Activated naive CD4-positive, alpha-beta T cell treated with anti-CD3 and anti-CD28 coated beads, Interleukin-2, amount 50 U/mL, for 24 hours (primary cell): ENCODE data around the gene CBL.

Experiments
- H3K27ac Mint-ChIP-seq: one replicate; pipeline ENCODE4 v1.8.0; 2021; ENCODE audit warnings: mild to moderate bottlenecking, mixed read lengths
- H3K27me3 Mint-ChIP-seq: one replicate; pipeline ENCODE4 v1.8.0; 2021; ENCODE audit warnings: mixed read lengths
- H3K36me3 Mint-ChIP-seq: one replicate; pipeline ENCODE4 v1.8.0; 2021; ENCODE audit warnings: mixed read lengths
- H3K4me1 Mint-ChIP-seq: one replicate; pipeline ENCODE4 v1.8.0; 2021; ENCODE audit warnings: mixed read lengths
- H3K4me3 Mint-ChIP-seq: one replicate; pipeline ENCODE4 v1.8.0; 2021; ENCODE audit warnings: mild to moderate bottlenecking, mixed read lengths
- H3K9me3 Mint-ChIP-seq: one replicate; pipeline ENCODE4 v1.8.0; 2021; ENCODE audit warnings: mixed read lengths

The CBL gene

DNA sequence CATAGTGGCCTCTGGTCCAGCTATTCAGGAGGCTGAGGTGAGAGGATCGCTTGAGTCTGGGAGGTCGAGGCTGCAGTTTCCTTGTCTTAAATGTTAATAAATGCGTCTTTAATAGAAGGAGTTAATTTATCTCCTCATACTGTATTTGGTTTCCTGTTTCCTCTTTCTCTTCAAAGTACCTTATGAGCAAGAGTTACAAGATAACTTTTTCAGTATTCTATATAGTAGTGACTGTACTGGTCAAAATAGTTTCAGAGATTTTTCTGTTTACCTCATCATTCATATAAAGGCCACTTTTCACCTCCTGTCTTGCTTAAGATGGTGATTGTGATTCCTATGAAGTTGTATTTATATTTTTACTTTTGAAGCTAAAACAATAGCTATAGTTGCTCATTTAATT lies 59.9 kb downstream of the CBL start:
- H3K36me3 Mint-ChIP-seq: no peaks in the 10 kb centered on the region
- peak overlapping the region; percentile 98 for H3K27ac Mint-ChIP-seq
- H3K9me3 Mint-ChIP-seq: no peaks in the 10 kb centered on the region
- H3K4me1 Mint-ChIP-seq: peaks cover 34% of the 10 kb centered on the region
- no peaks in the 10 kb centered on the region for H3K27me3 Mint-ChIP-seq
- peak overlapping the region; percentile 84 for H3K4me3 Mint-ChIP-seq

GRCh38 chr11:119266517-119267255 lies 60.5 kb downstream of the CBL start:
- peaks cover 38% of the 10 kb centered on the region for H3K4me1 Mint-ChIP-seq
- peak overlapping the region; percentile 98 for H3K27ac Mint-ChIP-seq
- no peaks in the 10 kb centered on the region for H3K36me3 Mint-ChIP-seq
- H3K4me3 Mint-ChIP-seq: peak overlapping the region; percentile 84
- no peaks in the 10 kb centered on the region for H3K9me3 Mint-ChIP-seq
- H3K27me3 Mint-ChIP-seq: no peaks in the 10 kb centered on the region

DNA sequence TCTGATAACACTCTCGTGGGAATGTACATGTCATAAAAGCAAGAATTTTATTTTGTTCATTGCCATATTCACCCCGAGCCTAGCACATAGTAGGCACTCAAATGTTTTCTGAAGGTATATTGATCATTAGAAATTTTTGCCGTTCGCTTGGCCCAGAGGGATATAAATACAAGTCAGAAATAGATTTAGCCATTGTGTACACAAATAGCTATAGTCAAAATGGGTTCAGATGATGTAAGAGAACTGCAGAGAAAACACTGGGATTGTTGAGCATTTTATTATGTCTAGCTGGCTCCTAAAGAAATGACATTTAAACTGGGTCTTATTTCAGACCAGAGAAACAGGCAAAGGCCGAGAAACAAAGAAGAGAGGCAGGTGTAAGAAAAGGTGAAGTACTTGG lies 61.5 kb downstream of the CBL start:
- Mint-ChIP-seq H3K27me3 (no peaks in the 10 kb centered on the region), H3K9me3 (no peaks in the 10 kb centered on the region), H3K4me1 (peaks cover 44% of the 10 kb centered on the region), H3K4me3 (peak overlapping the region; percentile 84), H3K27ac (peak overlapping the region; percentile 98), H3K36me3 (no peaks in the 10 kb centered on the region)

- H3K36me3 Mint-ChIP-seq: peaks cover 15% of the 10 kb centered on the region
- no peak overlapping the region for H3K27ac Mint-ChIP-seq
These were observed 67.6 kb downstream of the CBL start for GRCh38 chr11:119273721-119274120.

GRCh38 chr11:119277660-119278059 lies 71.5 kb downstream of the CBL start:
- Mint-ChIP-seq H3K36me3 (peaks cover 18% of the 10 kb centered on the region), H3K4me1 (peaks cover 34% of the 10 kb centered on the region), H3K9me3 (no peaks in the 10 kb centered on the region), H3K27me3 (no peaks in the 10 kb centered on the region), H3K4me3 (no peak overlapping the region), H3K27ac (no peak overlapping the region)

More at GRCh38 chr11:119273721-119274120, 67.6 kb downstream of the CBL start:
- no peaks in the 10 kb centered on the region for H3K27me3 Mint-ChIP-seq
- no peak overlapping the region for H3K4me3 Mint-ChIP-seq
- H3K4me1 Mint-ChIP-seq: peaks cover 30% of the 10 kb centered on the region
- no peaks in the 10 kb centered on the region for H3K9me3 Mint-ChIP-seq

- Mint-ChIP-seq H3K27ac (peak overlapping the region; percentile 32), H3K36me3 (peaks cover 10% of the 10 kb centered on the region), H3K27me3 (no peaks in the 10 kb centered on the region), H3K4me1 (peaks cover 39% of the 10 kb centered on the region), H3K4me3 (no peak overlapping the region), H3K9me3 (no peaks in the 10 kb centered on the region)
These were observed 76.4 kb downstream of the CBL start for GRCh38 chr11:119282495-119282894.

DNA sequence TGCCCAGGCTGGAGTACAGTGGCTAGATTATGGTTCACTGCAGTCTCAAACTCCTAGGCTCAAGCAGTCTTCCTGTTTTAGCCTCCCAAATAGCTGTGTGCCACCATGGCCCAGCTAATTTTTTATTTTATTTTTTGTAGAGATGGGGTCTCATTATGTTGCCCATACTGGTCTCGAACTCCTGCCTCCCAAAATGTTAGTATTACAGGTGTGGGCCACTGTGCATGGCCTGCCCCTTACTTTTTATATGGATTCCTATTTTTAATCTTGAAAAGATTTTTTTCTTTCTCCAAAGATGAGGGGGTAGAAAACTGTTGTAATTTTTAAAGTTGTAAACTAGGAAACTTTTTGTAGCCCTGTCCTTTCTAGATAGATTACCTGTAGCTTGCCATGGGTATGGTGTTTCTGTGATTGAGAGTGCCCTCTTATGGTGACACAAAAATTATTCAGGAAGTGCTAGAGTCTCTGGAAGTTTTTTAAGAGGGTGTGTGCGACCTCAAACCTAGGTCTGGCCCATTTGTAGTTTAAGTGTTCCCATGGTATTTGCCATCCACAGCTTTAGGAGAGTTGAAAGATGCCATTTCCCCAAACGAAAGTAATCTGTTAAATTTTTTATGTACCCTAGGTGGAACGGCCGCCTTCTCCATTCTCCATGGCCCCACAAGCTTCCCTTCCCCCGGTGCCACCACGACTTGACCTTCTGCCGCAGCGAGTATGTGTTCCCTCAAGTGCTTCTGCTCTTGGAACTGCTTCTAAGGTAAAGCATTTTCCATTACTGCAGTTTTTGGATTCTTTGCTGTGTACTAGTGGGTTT lies 78.4 kb downstream of the CBL start:
- no peaks in the 10 kb centered on the region for H3K27me3 Mint-ChIP-seq
- H3K27ac Mint-ChIP-seq: peak overlapping the region; percentile 43

GRCh38 chr11:119285431-119285830 lies 79.3 kb downstream of the CBL start:
- Mint-ChIP-seq H3K27ac (no peak overlapping the region), H3K27me3 (no peaks in the 10 kb centered on the region), H3K4me1 (peaks cover 39% of the 10 kb centered on the region), H3K4me3 (no peak overlapping the region), H3K9me3 (no peaks in the 10 kb centered on the region), H3K36me3 (peaks cover 7% of the 10 kb centered on the region)

More for the DNA sequence above, 78.4 kb downstream of the CBL start:
- Mint-ChIP-seq H3K9me3 (no peaks in the 10 kb centered on the region), H3K36me3 (peaks cover 7% of the 10 kb centered on the region), H3K4me3 (no peak overlapping the region), H3K4me1 (peaks cover 39% of the 10 kb centered on the region)

DNA sequence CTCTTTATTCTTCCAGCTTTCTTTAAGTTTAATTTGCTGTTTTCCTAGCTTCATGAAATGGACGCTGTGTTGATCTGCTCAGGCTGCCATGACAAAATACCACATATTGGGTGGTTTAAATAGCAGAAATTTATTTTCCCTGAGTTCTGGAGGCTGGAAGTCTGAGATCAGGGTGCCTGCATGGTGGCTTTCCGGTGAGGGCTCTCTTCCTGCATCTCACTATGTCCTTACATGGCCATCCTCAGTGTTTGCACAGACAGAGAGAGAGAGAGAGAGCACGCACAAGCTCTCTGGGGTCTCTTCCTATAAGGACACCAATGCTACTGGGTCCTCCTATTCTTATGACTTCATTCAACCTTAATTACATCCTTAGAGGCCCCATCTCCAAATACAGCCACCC lies 82.1 kb downstream of the CBL start:
- peaks cover 15% of the 10 kb centered on the region for H3K4me1 Mint-ChIP-seq
- no peak overlapping the region for H3K4me3 Mint-ChIP-seq
- H3K36me3 Mint-ChIP-seq: peaks cover 5% of the 10 kb centered on the region
- no peaks in the 10 kb centered on the region for H3K27me3 Mint-ChIP-seq
- no peak overlapping the region for H3K27ac Mint-ChIP-seq
- no peaks in the 10 kb centered on the region for H3K9me3 Mint-ChIP-seq

- Mint-ChIP-seq H3K4me3 (no peak overlapping the region), H3K27ac (no peak overlapping the region), H3K9me3 (no peaks in the 10 kb centered on the region), H3K27me3 (no peaks in the 10 kb centered on the region), H3K36me3 (peaks cover 5% of the 10 kb centered on the region), H3K4me1 (no peaks in the 10 kb centered on the region)
These were observed 84.9 kb downstream of the CBL start for GRCh38 chr11:119290894-119291497.

- Mint-ChIP-seq H3K36me3 (peaks cover 6% of the 10 kb centered on the region), H3K27me3 (no peaks in the 10 kb centered on the region), H3K9me3 (no peaks in the 10 kb centered on the region), H3K4me3 (no peak overlapping the region), H3K27ac (no peak overlapping the region), H3K4me1 (no peaks in the 10 kb centered on the region)
These were observed 87.3 kb downstream of the CBL start for GRCh38 chr11:119293461-119293860.

GRCh38 chr11:119295178-119295577 lies 89.0 kb downstream of the CBL start:
- H3K4me3 Mint-ChIP-seq: no peak overlapping the region
- no peak overlapping the region for H3K27ac Mint-ChIP-seq
- no peaks in the 10 kb centered on the region for H3K9me3 Mint-ChIP-seq
- no peaks in the 10 kb centered on the region for H3K4me1 Mint-ChIP-seq
- peaks cover 8% of the 10 kb centered on the region for H3K36me3 Mint-ChIP-seq
- H3K27me3 Mint-ChIP-seq: no peaks in the 10 kb centered on the region

DNA sequence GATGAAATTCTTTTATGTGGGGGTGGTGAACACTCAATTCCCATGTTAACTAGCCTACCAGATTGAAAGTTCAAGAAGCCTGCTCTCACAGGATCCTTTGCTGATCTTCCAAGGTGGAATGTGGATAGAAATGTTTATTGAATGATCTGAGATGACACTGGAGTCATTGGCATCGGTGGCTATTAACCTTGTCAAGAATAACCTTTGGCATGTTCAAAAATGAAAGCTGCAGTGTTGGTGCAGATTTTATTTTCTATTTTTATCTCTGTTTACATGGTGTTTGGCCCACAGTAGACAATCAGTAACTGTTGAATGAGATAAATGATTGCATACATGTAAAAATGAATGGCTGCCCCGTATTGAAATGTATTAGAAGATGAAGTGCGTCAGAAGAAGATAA lies 91.8 kb downstream of the CBL start:
- Mint-ChIP-seq H3K27me3 (no peaks in the 10 kb centered on the region), H3K27ac (no peak overlapping the region), H3K9me3 (no peaks in the 10 kb centered on the region), H3K4me1 (peaks cover 14% of the 10 kb centered on the region), H3K4me3 (no peak overlapping the region), H3K36me3 (peaks cover 21% of the 10 kb centered on the region)

GRCh38 chr11:119298726-119299125 lies 92.6 kb downstream of the CBL start:
- no peak overlapping the region for H3K4me3 Mint-ChIP-seq
- peaks cover 27% of the 10 kb centered on the region for H3K36me3 Mint-ChIP-seq

GRCh38 chr11:119299416-119299815 lies 93.3 kb downstream of the CBL start:
- Mint-ChIP-seq H3K4me1 (peaks cover 14% of the 10 kb centered on the region), H3K4me3 (no peak overlapping the region), H3K27ac (no peak overlapping the region), H3K36me3 (peaks cover 27% of the 10 kb centered on the region), H3K9me3 (no peaks in the 10 kb centered on the region), H3K27me3 (no peaks in the 10 kb centered on the region)

More at GRCh38 chr11:119298726-119299125, 92.6 kb downstream of the CBL start:
- Mint-ChIP-seq H3K9me3 (no peaks in the 10 kb centered on the region), H3K27ac (peak overlapping the region; percentile 55), H3K4me1 (peaks cover 14% of the 10 kb centered on the region), H3K27me3 (no peaks in the 10 kb centered on the region)
